LNCaP clone FGC (cell line): Measurements from ENCODE around the gene CALCB.

ENCODE experiments used
- DNase-seq: peaks from one replicate; pipeline ENCODE4 v3.0.0-alpha.2; 2011; ENCODE audit warnings: low read depth
- H3K4me3 ChIP-seq: 2 replicates; pipeline ENCODE4 v1.5.1; 2011; ENCODE audit warnings: mild to moderate bottlenecking, low read depth, low read length, control low read depth
- TF ChIP-seq, protein P1 (sequence below): IDR thresholded peaks from 2 replicates; pipeline ENCODE4 v1.5.1; 2012; ENCODE audit warnings: mild to moderate bottlenecking; ENCODE audit not compliant: control insufficient read depth, insufficient read depth; ENCODE audit errors: extremely low read depth

The CALCB gene

DNA sequence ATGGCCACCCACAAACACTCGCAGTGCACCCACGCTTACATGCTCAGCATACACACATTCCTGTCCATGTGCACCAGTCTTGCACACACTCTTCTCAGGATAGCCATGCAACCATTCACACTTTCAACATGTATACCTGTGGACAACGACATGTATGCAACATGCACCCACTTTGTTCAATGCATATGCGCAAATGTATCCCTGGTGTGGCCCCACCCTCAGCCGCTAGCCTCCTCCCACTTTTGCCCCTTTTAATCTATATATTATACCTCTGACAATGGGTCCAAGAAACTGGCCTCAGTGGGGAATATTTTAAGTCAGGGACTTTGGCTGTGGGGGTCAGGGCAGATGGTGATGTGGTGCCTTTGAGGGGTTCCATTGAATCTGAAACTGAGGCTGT lies 42.3 kb downstream of the CALCB start:
- DNase-seq, result no peak
- TF ChIP-seq, protein P1, sequence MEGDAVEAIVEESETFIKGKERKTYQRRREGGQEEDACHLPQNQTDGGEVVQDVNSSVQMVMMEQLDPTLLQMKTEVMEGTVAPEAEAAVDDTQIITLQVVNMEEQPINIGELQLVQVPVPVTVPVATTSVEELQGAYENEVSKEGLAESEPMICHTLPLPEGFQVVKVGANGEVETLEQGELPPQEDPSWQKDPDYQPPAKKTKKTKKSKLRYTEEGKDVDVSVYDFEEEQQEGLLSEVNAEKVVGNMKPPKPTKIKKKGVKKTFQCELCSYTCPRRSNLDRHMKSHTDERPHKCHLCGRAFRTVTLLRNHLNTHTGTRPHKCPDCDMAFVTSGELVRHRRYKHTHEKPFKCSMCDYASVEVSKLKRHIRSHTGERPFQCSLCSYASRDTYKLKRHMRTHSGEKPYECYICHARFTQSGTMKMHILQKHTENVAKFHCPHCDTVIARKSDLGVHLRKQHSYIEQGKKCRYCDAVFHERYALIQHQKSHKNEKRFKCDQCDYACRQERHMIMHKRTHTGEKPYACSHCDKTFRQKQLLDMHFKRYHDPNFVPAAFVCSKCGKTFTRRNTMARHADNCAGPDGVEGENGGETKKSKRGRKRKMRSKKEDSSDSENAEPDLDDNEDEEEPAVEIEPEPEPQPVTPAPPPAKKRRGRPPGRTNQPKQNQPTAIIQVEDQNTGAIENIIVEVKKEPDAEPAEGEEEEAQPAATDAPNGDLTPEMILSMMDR, result no peak
- H3K4me3 ChIP-seq, result no peak overlapping the region

DNA sequence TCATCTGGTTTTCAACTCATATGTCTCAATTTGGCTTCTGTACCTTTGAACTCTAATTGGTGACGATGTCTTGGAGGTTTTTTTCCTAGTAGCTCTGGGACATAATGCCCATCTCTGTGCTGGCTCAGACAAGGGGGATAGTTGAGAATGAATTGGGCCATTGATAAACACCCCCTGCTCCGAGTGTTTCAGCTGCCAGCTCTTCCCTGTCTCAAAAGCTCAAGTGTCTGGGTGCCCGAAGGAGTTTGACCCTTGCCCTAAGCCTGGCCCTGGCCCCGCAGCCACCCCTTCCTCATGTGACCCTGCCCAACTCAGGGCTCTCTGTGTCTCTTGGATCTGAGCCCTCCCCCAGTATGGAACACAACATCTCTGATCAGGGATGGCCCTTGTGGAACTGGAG lies 44.4 kb downstream of the CALCB start:
- TF ChIP-seq, protein P1, result no peak
- no peak overlapping the region for H3K4me3 ChIP-seq
- DNase-seq, result no peak

DNA sequence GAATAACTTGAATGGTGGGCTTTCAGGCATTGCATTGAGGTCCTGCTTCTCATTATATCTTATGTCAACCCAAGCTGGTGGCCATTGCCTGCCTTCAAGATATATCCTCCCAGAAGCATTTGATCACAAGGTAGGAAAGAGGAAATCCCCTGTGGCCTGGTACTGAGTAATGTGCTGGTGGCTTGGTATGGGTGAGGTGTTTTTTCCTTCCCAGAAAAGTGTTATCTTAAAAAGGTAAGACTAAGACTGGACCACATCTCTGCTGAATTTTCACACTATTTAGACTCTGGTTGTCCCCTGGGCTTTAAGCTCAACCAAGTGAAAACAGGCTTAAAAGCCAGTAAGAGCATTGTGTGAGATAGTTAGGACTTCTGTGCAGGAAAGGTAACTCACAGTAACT lies 45.0 kb downstream of the CALCB start:
- DNase-seq, result no peak
- TF ChIP-seq, protein P1, result no peak
- no peak overlapping the region for H3K4me3 ChIP-seq

DNA sequence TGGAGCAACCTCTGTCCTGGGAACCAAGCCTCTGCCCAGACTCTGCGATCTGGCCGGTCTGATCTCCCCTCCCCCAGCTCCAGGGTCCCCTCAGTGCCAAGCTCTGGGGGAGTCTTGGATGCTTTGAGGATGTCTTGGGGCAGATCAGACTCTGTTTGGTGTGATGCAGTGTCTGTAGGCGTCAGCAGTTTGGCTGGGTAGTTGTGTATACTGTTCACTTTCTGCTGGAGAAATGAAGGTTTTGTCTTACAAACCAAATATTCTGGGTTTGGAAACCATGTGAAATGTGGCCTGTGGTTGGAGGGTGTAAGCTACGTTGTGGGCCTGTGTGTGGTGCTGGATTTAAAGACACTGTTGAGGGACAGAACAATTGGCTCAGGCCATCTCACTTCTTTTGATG lies 46.0 kb downstream of the CALCB start:
- TF ChIP-seq, protein P1, result no peak
- DNase-seq, result no peak
- no peak overlapping the region for H3K4me3 ChIP-seq

DNA sequence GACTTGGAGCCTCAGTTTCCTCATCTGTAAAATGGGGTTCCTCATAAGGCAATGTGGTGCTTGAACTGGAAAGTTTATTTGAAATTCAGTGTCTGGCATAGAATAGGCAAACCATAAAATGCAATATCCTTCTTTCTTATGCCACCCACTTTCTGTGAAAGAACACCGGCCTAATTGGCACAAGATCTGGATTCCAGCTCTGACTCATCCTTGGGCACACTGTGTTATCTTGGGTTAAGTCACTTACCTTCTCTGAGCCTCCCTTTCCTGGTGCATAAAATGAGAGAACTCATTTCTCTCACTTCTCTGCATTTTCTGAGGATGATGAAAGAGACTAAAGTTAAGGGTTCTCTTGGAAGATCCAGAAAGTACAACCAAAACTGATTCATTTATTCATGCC lies 46.4 kb downstream of the CALCB start:
- TF ChIP-seq, protein P1, result no peak
- no peak overlapping the region for H3K4me3 ChIP-seq
- no peak for DNase-seq

DNA sequence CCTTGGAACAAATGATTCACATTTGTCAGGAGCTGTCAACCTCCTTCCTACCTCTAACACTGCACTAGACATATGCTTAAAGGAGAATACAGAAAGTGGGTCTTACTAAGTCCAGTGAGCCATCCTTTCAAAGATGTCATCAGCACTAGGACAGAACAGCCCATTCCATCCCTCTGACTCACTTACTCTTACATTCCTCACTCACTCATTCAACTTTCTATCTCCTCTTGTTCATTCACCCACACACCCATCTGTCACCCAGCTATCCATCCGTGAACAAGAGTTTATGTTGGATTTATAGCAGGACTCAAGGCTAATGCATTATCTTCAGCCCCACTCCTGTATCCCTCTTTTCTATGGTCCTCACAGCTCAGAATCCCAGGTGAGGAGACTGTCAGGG lies 50.5 kb downstream of the CALCB start:
- DNase-seq, result no peak
- no peak overlapping the region for H3K4me3 ChIP-seq
- TF ChIP-seq, protein P1, result no peak

DNA sequence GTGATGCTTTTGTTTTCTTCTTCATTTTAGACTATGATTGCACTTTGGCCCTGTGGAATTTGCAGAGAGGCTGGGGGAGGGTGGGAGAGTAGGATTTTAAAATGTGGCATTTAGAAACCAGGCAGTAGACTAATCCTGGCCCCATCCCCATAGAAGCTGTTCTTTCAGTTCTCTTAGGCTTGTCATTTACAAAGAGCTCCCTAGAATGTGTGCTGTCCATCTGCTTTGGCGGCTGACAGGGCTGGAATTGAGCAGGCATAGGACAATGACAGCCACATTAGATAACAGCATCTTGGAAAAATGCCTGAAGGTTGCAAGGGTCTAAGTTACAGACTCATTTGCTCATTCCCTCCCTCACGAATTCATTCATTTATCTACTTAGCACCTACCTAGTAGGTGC lies 51.1 kb downstream of the CALCB start:
- no peak for DNase-seq
- no peak overlapping the region for H3K4me3 ChIP-seq
- TF ChIP-seq, protein P1, result no peak
